IPS-18a (cell line): ENCODE data around the gene VGLL1.

ENCODE experiments used
- H3K27ac ChIP-seq: one replicate; pipeline ENCODE4 v1.5.1; 2013; ENCODE audit warnings: low read length
- H3K27me3 ChIP-seq: one replicate; pipeline ENCODE4 v1.6.1; 2013; ENCODE audit warnings: mild to moderate bottlenecking, low read length; ENCODE audit not compliant: control insufficient read depth, insufficient read depth
- H3K36me3 ChIP-seq: one replicate; pipeline ENCODE4 v1.6.1; 2013; ENCODE audit warnings: low read depth, low read length; ENCODE audit not compliant: control insufficient read depth
- H3K4me1 ChIP-seq: one replicate; pipeline ENCODE4 v1.6.1; 2013; ENCODE audit warnings: low read depth, low read length; ENCODE audit not compliant: control insufficient read depth
- H3K4me3 ChIP-seq: one replicate; pipeline ENCODE4 v1.5.1; 2013; ENCODE audit warnings: low read length
- H3K9ac ChIP-seq: one replicate; pipeline ENCODE4 v1.6.1; 2013; ENCODE audit warnings: mild to moderate bottlenecking, low read length, moderate library complexity
- H3K9me3 ChIP-seq: one replicate; pipeline ENCODE4 v1.6.1; 2013; ENCODE audit warnings: low read depth, low read length; ENCODE audit not compliant: control insufficient read depth

VGLL1 gene

DNA sequence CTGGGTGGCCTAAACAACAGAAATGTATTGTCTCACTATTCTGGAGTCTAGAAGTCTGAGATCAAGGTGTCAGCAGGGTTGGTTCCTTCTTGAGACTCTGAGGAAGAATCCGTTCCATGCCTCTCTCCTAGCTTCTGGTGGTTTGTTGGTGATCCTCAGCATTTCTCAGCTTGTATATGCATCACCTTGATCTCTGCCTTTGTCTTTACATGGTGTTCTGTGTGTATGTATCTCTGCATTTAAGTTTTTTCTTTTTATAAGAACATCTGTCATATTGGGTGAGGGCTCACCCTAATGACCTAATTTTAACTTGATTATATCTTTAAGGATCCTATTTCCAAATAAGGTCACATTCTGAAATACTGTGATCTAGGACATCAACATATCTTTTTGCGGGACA, 65.3 kb downstream of the VGLL1 start:
- no peak overlapping the region for H3K27ac ChIP-seq
- H3K27me3 ChIP-seq, result no peaks in the 10 kb centered on the region
- peaks cover 13% of the 10 kb centered on the region for H3K9me3 ChIP-seq
- no peak overlapping the region for H3K9ac ChIP-seq
- H3K4me3 ChIP-seq, result no peak overlapping the region
- no peaks in the 10 kb centered on the region for H3K4me1 ChIP-seq
- H3K36me3 ChIP-seq, result no peaks in the 10 kb centered on the region

DNA sequence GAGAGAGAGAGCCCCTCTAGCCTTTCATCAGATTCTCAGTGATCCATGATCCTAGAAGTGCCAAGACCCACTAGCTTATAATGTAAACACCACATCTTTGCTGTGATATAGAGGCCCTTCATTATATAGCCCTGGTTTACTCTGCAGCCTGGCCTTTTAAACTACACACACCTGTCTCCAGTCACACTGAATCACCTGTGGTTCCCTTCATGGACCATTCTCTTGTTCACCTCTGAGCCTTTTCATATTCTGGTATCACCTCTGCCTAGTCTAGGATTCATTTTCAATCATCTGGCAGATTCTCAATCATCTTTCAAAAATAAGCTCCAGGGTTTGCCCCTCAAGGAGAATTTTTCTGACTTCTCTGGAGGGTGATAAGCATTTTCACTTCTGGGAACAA, 65.9 kb downstream of the VGLL1 start:
- Histone ChIP-seq H3K4me1 (no peaks in the 10 kb centered on the region), H3K9ac (no peak overlapping the region), H3K27ac (no peak overlapping the region), H3K4me3 (no peak overlapping the region), H3K9me3 (peaks cover 15% of the 10 kb centered on the region), H3K36me3 (no peaks in the 10 kb centered on the region), H3K27me3 (no peaks in the 10 kb centered on the region)

DNA sequence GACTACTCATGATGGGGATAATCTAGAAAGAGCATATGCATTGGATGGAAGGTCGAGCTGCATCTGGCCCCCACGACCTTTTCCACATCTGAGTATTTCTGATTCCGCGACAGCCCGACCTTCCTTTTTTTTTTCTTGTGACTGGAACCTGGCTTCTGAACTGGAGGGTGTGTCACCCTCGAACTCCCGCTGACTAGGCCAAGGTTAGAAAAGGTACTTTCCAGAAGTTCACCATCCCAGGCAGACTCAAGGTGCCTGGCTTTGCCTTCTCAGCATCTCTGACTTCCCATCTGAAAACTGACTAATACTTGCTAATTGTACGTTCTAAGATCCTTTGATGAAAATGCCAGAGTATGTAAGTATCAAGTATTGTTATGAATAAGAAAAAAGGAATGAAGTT, 66.6 kb downstream of the VGLL1 start:
- Histone ChIP-seq H3K27me3 (no peaks in the 10 kb centered on the region), H3K4me3 (no peak overlapping the region), H3K9ac (no peak overlapping the region), H3K27ac (no peak overlapping the region), H3K36me3 (no peaks in the 10 kb centered on the region), H3K9me3 (peaks cover 21% of the 10 kb centered on the region), H3K4me1 (no peaks in the 10 kb centered on the region)

DNA sequence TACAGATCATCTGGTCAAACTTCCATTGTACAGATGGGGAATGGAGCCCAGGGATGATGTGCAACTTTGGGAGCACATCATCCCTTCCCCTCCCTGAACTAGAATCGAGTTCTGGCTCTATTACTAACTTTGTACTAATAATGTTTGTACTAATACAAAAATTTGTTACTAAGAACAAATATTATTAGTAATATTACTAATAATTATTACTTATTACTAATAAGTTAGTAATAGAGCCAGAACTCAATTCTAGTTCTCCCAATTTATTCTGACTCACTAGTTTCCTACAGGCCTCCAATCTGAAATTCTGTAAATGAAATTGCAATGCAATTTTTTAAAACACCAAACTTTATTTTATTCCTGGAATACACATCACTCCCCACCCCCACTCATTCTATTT, 68.0 kb downstream of the VGLL1 start:
- no peaks in the 10 kb centered on the region for H3K36me3 ChIP-seq
- H3K4me3 ChIP-seq, result no peak overlapping the region
- H3K27me3 ChIP-seq, result no peaks in the 10 kb centered on the region
- no peaks in the 10 kb centered on the region for H3K4me1 ChIP-seq
- H3K9ac ChIP-seq, result no peak overlapping the region
- no peak overlapping the region for H3K27ac ChIP-seq
- H3K9me3 ChIP-seq, result peaks cover 26% of the 10 kb centered on the region
